HepG2 (cell line): ENCODE results near the gene GYPC. TPM values are rescaled to one million over a fixed set of nuclear protein-coding genes. Genes with fewer than 3 reads are reported as not detected.

Experiments used
- ATAC-seq: fragments of 200-7000 bp; cut with Tn5 transposase; 3 replicates; pipeline ENCODE4 v1.9.1; 2020; ENCODE audit warnings: mild to moderate bottlenecking, moderate library complexity
- BruUV-seq: library from RNA; stranded (reverse); fragments of 400-500 nt; replicated peaks from 2 replicates; lab custom pipeline; 2021; lab: Mats Ljungman, UMichigan
- CTCF ChIA-PET: fragments of 300-600 bp; formaldehyde crosslinking; extraction: SDS; loops from one replicate; lab custom pipeline; 2021; ENCODE audit warnings: low total read pairs, inconsistent platforms, low intra/inter-chr PET ratio; lab: Yijun Ruan, JAX
- POLR2A ChIA-PET: fragments of 350-600 bp; sonication (Branson Sonifier 250); formaldehyde crosslinking; loops from one replicate; lab custom pipeline; 2020; ENCODE audit warnings: antibody characterized with exemption, inconsistent platforms; lab: Yijun Ruan, JAX
- DNase-seq: peaks from one replicate; pipeline ENCODE4 v3.0.0-alpha.2; 2015; ENCODE audit warnings: low spot score
- FAIRE-seq: peaks from 3 replicates; lab custom pipeline; 2011; peaks lifted over from hg19 to GRCh38; lab: Jason Lieb, UNC
- H2AFZ ChIP-seq: one replicate; pipeline ENCODE4 v1.6.1; 2011; ENCODE audit warnings: low read length, inconsistent platforms
- H3K27ac ChIP-seq: fragments of 300-600 bp; 3 replicates; pipeline ENCODE4 v1.8.0; 2011; ENCODE audit warnings: mixed run types, mild to moderate bottlenecking, mixed read lengths, low read length, inconsistent platforms; ENCODE audit not compliant: insufficient read depth; ENCODE audit errors: extremely low read length
- H3K27me3 ChIP-seq, 2 experiments: fragments of 200-600 bp in 1 of 2; 2 replicates in 1 of 2; 3 replicates in 1 of 2; pipeline versions ENCODE4 v1.6.0 to v1.8.0; 2011; ENCODE audit warnings: low read length in 2 of 2, mild to moderate bottlenecking in 2 of 2, moderate library complexity in 2 of 2, inconsistent platforms in 1 of 2; ENCODE audit not compliant: insufficient read depth in 2 of 2, control insufficient read depth in 1 of 2
- H3K36me3 ChIP-seq, 2 experiments: fragments of 200-600 bp in 1 of 2; replicated peaks in 1 of 2; 2 replicates in 1 of 2; 3 replicates in 1 of 2; pipeline versions ENCODE4 v1.5.1 to v1.8.0; 2011; ENCODE audit warnings: low read length in 2 of 2, inconsistent platforms in 1 of 2; ENCODE audit not compliant: insufficient read depth in 2 of 2, control insufficient read depth in 1 of 2
- H3K4me1 ChIP-seq: 2 replicates; pipeline ENCODE4 v1.5.1; 2012; ENCODE audit warnings: low read length, inconsistent platforms; ENCODE audit not compliant: insufficient read depth
- H3K4me2 ChIP-seq: 2 replicates; pipeline ENCODE4 v1.6.0; 2011; ENCODE audit warnings: low read depth, low read length, inconsistent platforms
- H3K4me3 ChIP-seq, 3 experiments: fragments of 200-600 bp in 1 of 3; sonication (generic), shearing (Covaris generic) in 1 of 3; replicated peaks in 1 of 3; 2 replicates each; pipeline ENCODE4 v1.5.1; 2011 to 2016; ENCODE audit warnings: low read length in 3 of 3, inconsistent platforms in 2 of 3, low read depth in 2 of 3, mild to moderate bottlenecking in 2 of 3, control low read depth in 1 of 3, mixed read lengths in 1 of 3; ENCODE audit not compliant: insufficient read depth in 1 of 3
- H3K79me2 ChIP-seq: one replicate; pipeline ENCODE4 v1.6.1; 2011; ENCODE audit warnings: low read length, inconsistent platforms; ENCODE audit not compliant: insufficient read depth
- H3K9ac ChIP-seq: 2 replicates; pipeline ENCODE4 v1.6.0; 2011; ENCODE audit warnings: mild to moderate bottlenecking, low read depth, low read length, inconsistent platforms; ENCODE audit not compliant: insufficient read depth
- H3K9me3 ChIP-seq: 2 replicates; pipeline ENCODE4 v1.5.1; 2012; ENCODE audit warnings: mild to moderate bottlenecking, low read length
- H4K20me1 ChIP-seq: 2 replicates; pipeline ENCODE4 v1.6.0; 2011; ENCODE audit warnings: inconsistent platforms, mild to moderate bottlenecking, low read length, moderate library complexity; ENCODE audit not compliant: insufficient read depth
- NCOR1 ChIP-seq: fragments of 200-600 bp; sonication (generic); IDR thresholded peaks from 2 replicates; pipeline ENCODE4 v1.7.0; 2017; ENCODE audit warnings: antibody characterized with exemption, low read length, borderline replicate concordance
- ZNF468 ChIP-seq: sonication (generic); formaldehyde crosslinking; IDR thresholded peaks from 2 replicates; pipeline ENCODE4 v1.8.0; 2022; ENCODE audit warnings: mild to moderate bottlenecking, moderate library complexity, missing genetic modification reagents
- ZNF646 ChIP-seq: sonication (generic); formaldehyde crosslinking; IDR thresholded peaks from 2 replicates; pipeline ENCODE4 v1.9.0; 2021; ENCODE audit warnings: mild to moderate bottlenecking, missing genetic modification reagents
- ZNF770 ChIP-seq: sonication (generic); formaldehyde crosslinking; IDR thresholded peaks from 2 replicates; pipeline ENCODE4 v1.5.0; 2020; ENCODE audit warnings: mild to moderate bottlenecking, missing genetic modification reagents
- ZNF83 ChIP-seq: sonication (generic); formaldehyde crosslinking; IDR thresholded peaks from 2 replicates; pipeline ENCODE4 v1.4.0; 2020; ENCODE audit warnings: missing genetic modification reagents, mild to moderate bottlenecking, borderline replicate concordance
- WGBS: methylation state at CpG from one replicate; pipeline ENCODE4 v1.1.6; 2017; ENCODE audit warnings: low lambda C conversion rate; 5-methylcytosine and 5-hydroxymethylcytosine counted together
- in situ Hi-C: cut with HindIII; loops from 2 replicates; pipeline ENCODE4 v1.10.0; 2017; ENCODE audit warnings: low pct_unique_long_range_greater_than_20kb; ENCODE audit not compliant: extremely low pct_ligation_motif_present
- intact Hi-C: fragments of 100-400 bp; cut with micrococcal nuclease; formaldehyde crosslinking; loops from one replicate; pipeline ENCODE4 v1.10.0; 2022; ENCODE audit not compliant: unreplicated experiment
- polyA plus RNA-seq, 8 experiments: library from polyadenylated mRNA; depleted of rRNA in 3 of 8; stranded (reverse) in 7 of 8; unstranded in 1 of 8; fragments of >200 nt; fragmentation: Illumina TruSeq in 4 of 8; extraction: Trizol in 4 of 8; gene quantifications; 2 replicates each; pipeline versions ENCODE4 v1.2.1 to v1.2.3, GENCODE V29; 2011 to 2016; ENCODE audit warnings: low read depth in 4 of 8, missing spikeins in 1 of 8, mixed read lengths in 1 of 8; ENCODE audit not compliant: insufficient read depth in 1 of 8
- total RNA-seq, 5 experiments: library from RNA; depleted of rRNA; stranded (reverse); fragments of >200 nt; fragmentation: Illumina TruSeq; extraction: Trizol; gene quantifications; 2 replicates each; pipeline ENCODE4 v1.2.3, GENCODE V29; 2016; ENCODE audit warnings: low read depth in 1 of 5

Gene GYPC
- total and polyA plus RNA-seq, 2 of the 13 experiments (the other 11 are each of a cell fraction or from before 2014, with no cell fraction given), result not detected

GRCh38 chr2:126644630-126645191 lies 11.2 kb upstream of the GYPC start:
- FAIRE-seq, result no peak
- no peak for DNase-seq
- POLR2A ChIA-PET, result no interaction called here
- no peak for ATAC-seq
- no TSS peak for BruUV-seq
- Histone ChIP-seq H3K27ac (no peak overlapping the region), H3K4me2 (no peak overlapping the region), H2AFZ (no peak overlapping the region), H3K4me1 (no peaks in the 10 kb centered on the region), H3K36me3 (no peaks in the 10 kb centered on the region), H3K27me3 (peaks cover 0 to 1% of the 10 kb centered on the region in 2 experiments; a peak in 1 of 5 replicates), H3K9ac (no peak overlapping the region), H4K20me1 (no peaks in the 10 kb centered on the region), H3K4me3 (no peak overlapping the region), H3K79me2 (no peaks in the 10 kb centered on the region), H3K9me3 (no peaks in the 10 kb centered on the region)
- in situ Hi-C loops (loop anchor here (25.0 kb wide), 1 partner anchor 407 kb away; no protein-coding TSS in a partner anchor), intact Hi-C loops (no loop called here)
- 2% methylated on average over 2 of the region's 2 CpGs for WGBS
- TF ChIP-seq NCOR1, result no peak
- no peak for TF ChIP-seq ZNF646 (CRISPR knock-in tag)
- TF ChIP-seq ZNF770 (CRISPR knock-in tag), result no peak
- no peak for TF ChIP-seq ZNF83 (CRISPR knock-in tag)
- TF ChIP-seq ZNF468 (CRISPR knock-in tag), result no peak
- CTCF ChIA-PET, result no interaction called here
